Measurements from ENCODE around the gene XXYLT1.

DNA sequence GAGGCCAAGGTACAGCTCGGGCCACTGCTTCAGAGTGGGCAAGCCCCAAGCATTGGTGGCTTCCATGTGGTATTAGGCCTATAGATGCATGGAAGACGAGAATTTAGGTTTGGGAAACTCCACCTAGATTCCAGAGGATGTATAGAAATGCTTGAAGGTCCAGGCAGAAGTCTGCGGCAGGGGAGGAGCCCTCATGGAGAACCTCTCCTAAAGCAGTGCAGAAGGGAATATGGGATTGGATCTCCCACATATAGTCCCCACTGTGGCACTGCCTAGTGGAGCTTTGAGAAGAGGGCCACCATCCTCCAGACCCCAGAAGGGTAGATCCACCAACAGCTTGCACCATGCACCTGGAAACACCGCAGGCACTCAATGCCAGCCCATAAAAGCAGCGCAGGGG is 48.1 kb upstream of the XXYLT1 start:
- TF ChIP-seq, protein P1, sequence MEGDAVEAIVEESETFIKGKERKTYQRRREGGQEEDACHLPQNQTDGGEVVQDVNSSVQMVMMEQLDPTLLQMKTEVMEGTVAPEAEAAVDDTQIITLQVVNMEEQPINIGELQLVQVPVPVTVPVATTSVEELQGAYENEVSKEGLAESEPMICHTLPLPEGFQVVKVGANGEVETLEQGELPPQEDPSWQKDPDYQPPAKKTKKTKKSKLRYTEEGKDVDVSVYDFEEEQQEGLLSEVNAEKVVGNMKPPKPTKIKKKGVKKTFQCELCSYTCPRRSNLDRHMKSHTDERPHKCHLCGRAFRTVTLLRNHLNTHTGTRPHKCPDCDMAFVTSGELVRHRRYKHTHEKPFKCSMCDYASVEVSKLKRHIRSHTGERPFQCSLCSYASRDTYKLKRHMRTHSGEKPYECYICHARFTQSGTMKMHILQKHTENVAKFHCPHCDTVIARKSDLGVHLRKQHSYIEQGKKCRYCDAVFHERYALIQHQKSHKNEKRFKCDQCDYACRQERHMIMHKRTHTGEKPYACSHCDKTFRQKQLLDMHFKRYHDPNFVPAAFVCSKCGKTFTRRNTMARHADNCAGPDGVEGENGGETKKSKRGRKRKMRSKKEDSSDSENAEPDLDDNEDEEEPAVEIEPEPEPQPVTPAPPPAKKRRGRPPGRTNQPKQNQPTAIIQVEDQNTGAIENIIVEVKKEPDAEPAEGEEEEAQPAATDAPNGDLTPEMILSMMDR (optimal IDR thresholded peaks at IDR 0.05 in 1 of 3, IDR thresholded peaks at IDR 0.05 in 1 of 3, conservative IDR thresholded peaks at IDR 0.05 in 1 of 3; ENCODE audit: extremely low read depth in 1 of 3, insufficient read depth in 2 of 3, low read length in 3 of 3): no peak
- no peak for TF ChIP-seq EZH2 (IDR thresholded peaks at IDR 0.05; ENCODE audit: low read length)
